ENCODE results near the gene MLLT6. TPM values are rescaled to one million over a fixed set of nuclear protein-coding genes. Genes with fewer than 3 reads are reported as not detected.

Gene MLLT6
- total and polyA plus RNA-seq, 2 of the 13 experiments (the other 11 are each of a cell fraction or from before 2014, with no cell fraction given) = 50.7 to 69.5 TPM

- intact Hi-C loops (cut with micrococcal nuclease; ENCODE audit: unreplicated experiment) = loop anchor here (1.0 to 2.0 kb wide), 4 partner anchors 13 to 57 kb away; partner anchors contain the start of gene CISD3
- Histone ChIP-seq H3K4me1 (ENCODE audit: insufficient read depth, low read length) (peaks cover 61% of the 10 kb centered on the region), H3K4me2 (ENCODE audit: low read depth, low read length) (no peak overlapping the region), H3K27me3 (ENCODE audit: control insufficient read depth in 1 of 2, insufficient read depth in 2 of 2, low read length in 2 of 2) (no peaks in the 10 kb centered on the region), H3K27ac (ENCODE audit: extremely low read length, insufficient read depth, low read length) (no peak overlapping the region), H3K9me3 (ENCODE audit: low read length) (no peaks in the 10 kb centered on the region), H2AFZ (ENCODE audit: low read length) (no peak overlapping the region), H3K79me2 (ENCODE audit: insufficient read depth, low read length) (peaks cover 8% of the 10 kb centered on the region), H3K4me3 (replicated peaks in 1 of 3; ENCODE audit: insufficient read depth in 1 of 3, low read depth in 2 of 3, low read length in 3 of 3) (no peak overlapping the region), H3K36me3 (replicated peaks in 1 of 2; ENCODE audit: control insufficient read depth in 1 of 2, insufficient read depth in 2 of 2, low read length in 2 of 2) (no peaks in the 10 kb centered on the region), H3K9ac (ENCODE audit: insufficient read depth, low read depth, low read length) (no peak overlapping the region), H4K20me1 (ENCODE audit: insufficient read depth, low read length) (peaks cover 2% of the 10 kb centered on the region; the same call in 1 of the 2 replicates)
- 0 out of 2 replicates have a peak, but pooled peaks have one; percentile 4 for TF ChIP-seq ZNF17 (CRISPR knock-in tag; IDR thresholded peaks at IDR 0.05)
- no peak for TF ChIP-seq ZNF720 (CRISPR knock-in tag; IDR thresholded peaks at IDR 0.05)
- TF ChIP-seq ARHGAP35 (CRISPR knock-in tag; IDR thresholded peaks at IDR 0.05; ENCODE audit: borderline replicate concordance) = no peak
- TF ChIP-seq PRDM10 (CRISPR knock-in tag; IDR thresholded peaks at IDR 0.05; ENCODE audit: low read depth) = no peak
- TF ChIP-seq CREB3 (CRISPR knock-in tag; IDR thresholded peaks at IDR 0.05) = no peak
- BruUV-seq (replicated peaks) = no TSS peak
- no peak for ATAC-seq
- CTCF ChIA-PET (ENCODE audit: low intra/inter-chr PET ratio, low total read pairs) = interaction anchor here (1.6 to 4.5 kb wide), 2 partner anchors 52 to 57 kb away, joined by 6 to 37 read pairs; partner anchors contain the start of gene CISD3
- 76% methylated on average over 6 of the region's 6 CpGs for WGBS (ENCODE audit: low lambda C conversion rate)
- in situ Hi-C loops (cut with HindIII; ENCODE audit: extremely low pct_ligation_motif_present, low pct_unique_long_range_greater_than_20kb) = loop anchor here (5.0 kb wide), 1 partner anchor 54 kb away; the partner anchor contains the start of gene CISD3
- POLR2A ChIA-PET = interaction anchor here (1.0 to 5.2 kb wide), 6 partner anchors 10 to 87 kb away, joined by 3 to 88 read pairs (median 6); partner anchors contain the start of genes CISD3 and MLLT6
- no peak for DNase-seq (ENCODE audit: low spot score)
- no peak for FAIRE-seq
Measured at GRCh38 chr17:38677819-38678218, 27.3 kb upstream of the MLLT6 start.

All from HepG2 (cell line).